Nephron progenitor cell (in vitro differentiated cells): ENCODE data around the gene ERG.

Experiments
- DNase-seq: peaks from one replicate; pipeline ENCODE4 v3.0.0; 2021
- H3K27ac Mint-ChIP-seq: 2 replicates; pipeline ENCODE4 v1.8.0; 2021; ENCODE audit warnings: mild to moderate bottlenecking, moderate library complexity, mixed read lengths
- H3K27me3 Mint-ChIP-seq: 2 replicates; pipeline ENCODE4 v1.8.0; 2021; ENCODE audit warnings: mild to moderate bottlenecking, low read depth, mixed read lengths; ENCODE audit not compliant: poor library complexity
- H3K36me3 Mint-ChIP-seq: 2 replicates; pipeline ENCODE4 v1.8.0; 2021; ENCODE audit warnings: low read depth, mixed read lengths
- H3K4me1 Mint-ChIP-seq: 2 replicates; pipeline ENCODE4 v1.8.0; 2021; ENCODE audit warnings: mixed read lengths
- H3K4me3 Mint-ChIP-seq: 2 replicates; pipeline ENCODE4 v1.8.0; 2021; ENCODE audit warnings: mild to moderate bottlenecking, moderate library complexity, mixed read lengths
- H3K9me3 Mint-ChIP-seq: 2 replicates; pipeline ENCODE4 v1.8.0; 2021; ENCODE audit warnings: mild to moderate bottlenecking, moderate library complexity, mixed read lengths
- CTCF ChIP-seq: fragments of 200-600 bp; sonication (generic); IDR thresholded peaks from 2 replicates; pipeline ENCODE4 v1.5.0; 2021; ENCODE audit warnings: antibody characterized with exemption

ERG gene

GRCh38 chr21:38533887-38534286, 35.6 kb upstream of the ERG start:
- H3K4me1 Mint-ChIP-seq, result peaks cover 8% of the 10 kb centered on the region
- H3K9me3 Mint-ChIP-seq, result no peaks in the 10 kb centered on the region
- no peak for DNase-seq
- TF ChIP-seq CTCF, result no peak
- peaks cover 2% of the 10 kb centered on the region for H3K27me3 Mint-ChIP-seq
- H3K27ac Mint-ChIP-seq, result no peak overlapping the region
- H3K36me3 Mint-ChIP-seq, result no peaks in the 10 kb centered on the region
- no peak overlapping the region for H3K4me3 Mint-ChIP-seq

- Mint-ChIP-seq H3K36me3 (no peaks in the 10 kb centered on the region), H3K27me3 (peaks cover 2% of the 10 kb centered on the region), H3K4me1 (peaks cover 13% of the 10 kb centered on the region), H3K4me3 (no peak overlapping the region), H3K27ac (no peak overlapping the region), H3K9me3 (no peaks in the 10 kb centered on the region)
- TF ChIP-seq CTCF, result no peak
- no peak for DNase-seq
Measured at GRCh38 chr21:38531591-38531990, 33.3 kb upstream of the ERG start.

GRCh38 chr21:38531039-38531541, 32.8 kb upstream of the ERG start:
- no peaks in the 10 kb centered on the region for H3K9me3 Mint-ChIP-seq
- H3K4me1 Mint-ChIP-seq, result peaks cover 13% of the 10 kb centered on the region
- H3K4me3 Mint-ChIP-seq, result no peak overlapping the region

GRCh38 chr21:38527737-38528136, 29.5 kb upstream of the ERG start:
- Mint-ChIP-seq H3K27me3 (peaks cover 5% of the 10 kb centered on the region), H3K27ac (no peak overlapping the region), H3K36me3 (no peaks in the 10 kb centered on the region), H3K9me3 (no peaks in the 10 kb centered on the region), H3K4me3 (no peak overlapping the region), H3K4me1 (peaks cover 28% of the 10 kb centered on the region)
- DNase-seq, result no peak
- no peak for TF ChIP-seq CTCF

More at GRCh38 chr21:38531039-38531541, 32.8 kb upstream of the ERG start:
- DNase-seq, result no peak
- no peak for TF ChIP-seq CTCF
- H3K36me3 Mint-ChIP-seq, result no peaks in the 10 kb centered on the region
- H3K27me3 Mint-ChIP-seq, result peaks cover 2% of the 10 kb centered on the region
- no peak overlapping the region for H3K27ac Mint-ChIP-seq

- TF ChIP-seq CTCF, result no peak
- Mint-ChIP-seq H3K4me3 (no peak overlapping the region), H3K4me1 (peaks cover 20% of the 10 kb centered on the region), H3K9me3 (no peaks in the 10 kb centered on the region), H3K27ac (no peak overlapping the region), H3K36me3 (no peaks in the 10 kb centered on the region), H3K27me3 (peaks cover 8% of the 10 kb centered on the region)
- DNase-seq, result no peak
Measured at GRCh38 chr21:38525454-38525853, 27.2 kb upstream of the ERG start.
